HepG2 (cell line): ENCODE measurements around the gene PLA2R1. TPM values are rescaled to one million over a fixed set of nuclear protein-coding genes. Genes with fewer than 3 reads are reported as not detected.

ENCODE experiments used
- ATAC-seq: fragments of 200-7000 bp; cut with Tn5 transposase; 3 replicates; pipeline ENCODE4 v1.9.1; 2020; ENCODE audit warnings: mild to moderate bottlenecking, moderate library complexity
- BruUV-seq: library from RNA; stranded (reverse); fragments of 400-500 nt; replicated peaks from 2 replicates; lab custom pipeline; 2021; lab: Mats Ljungman, UMichigan
- CTCF ChIA-PET: fragments of 300-600 bp; formaldehyde crosslinking; extraction: SDS; loops from one replicate; lab custom pipeline; 2021; ENCODE audit warnings: low total read pairs, inconsistent platforms, low intra/inter-chr PET ratio; lab: Yijun Ruan, JAX
- POLR2A ChIA-PET: fragments of 350-600 bp; sonication (Branson Sonifier 250); formaldehyde crosslinking; loops from one replicate; lab custom pipeline; 2020; ENCODE audit warnings: antibody characterized with exemption, inconsistent platforms; lab: Yijun Ruan, JAX
- DNase-seq: peaks from one replicate; pipeline ENCODE4 v3.0.0-alpha.2; 2015; ENCODE audit warnings: low spot score
- FAIRE-seq: peaks from 3 replicates; lab custom pipeline; 2011; peaks lifted over from hg19 to GRCh38; lab: Jason Lieb, UNC
- H2AFZ ChIP-seq: one replicate; pipeline ENCODE4 v1.6.1; 2011; ENCODE audit warnings: low read length, inconsistent platforms
- H3K27ac ChIP-seq: fragments of 300-600 bp; 3 replicates; pipeline ENCODE4 v1.8.0; 2011; ENCODE audit warnings: mixed run types, mild to moderate bottlenecking, mixed read lengths, low read length, inconsistent platforms; ENCODE audit not compliant: insufficient read depth; ENCODE audit errors: extremely low read length
- H3K27me3 ChIP-seq, 2 experiments: fragments of 200-600 bp in 1 of 2; 2 replicates in 1 of 2; 3 replicates in 1 of 2; pipeline versions ENCODE4 v1.6.0 to v1.8.0; 2011; ENCODE audit warnings: low read length in 2 of 2, mild to moderate bottlenecking in 2 of 2, moderate library complexity in 2 of 2, inconsistent platforms in 1 of 2; ENCODE audit not compliant: insufficient read depth in 2 of 2, control insufficient read depth in 1 of 2
- H3K36me3 ChIP-seq, 2 experiments: fragments of 200-600 bp in 1 of 2; replicated peaks in 1 of 2; 2 replicates in 1 of 2; 3 replicates in 1 of 2; pipeline versions ENCODE4 v1.5.1 to v1.8.0; 2011; ENCODE audit warnings: low read length in 2 of 2, inconsistent platforms in 1 of 2; ENCODE audit not compliant: insufficient read depth in 2 of 2, control insufficient read depth in 1 of 2
- H3K4me1 ChIP-seq: 2 replicates; pipeline ENCODE4 v1.5.1; 2012; ENCODE audit warnings: low read length, inconsistent platforms; ENCODE audit not compliant: insufficient read depth
- H3K4me2 ChIP-seq: 2 replicates; pipeline ENCODE4 v1.6.0; 2011; ENCODE audit warnings: low read depth, low read length, inconsistent platforms
- H3K4me3 ChIP-seq, 3 experiments: fragments of 200-600 bp in 1 of 3; sonication (generic), shearing (Covaris generic) in 1 of 3; replicated peaks in 1 of 3; 2 replicates each; pipeline ENCODE4 v1.5.1; 2011 to 2016; ENCODE audit warnings: low read length in 3 of 3, inconsistent platforms in 2 of 3, low read depth in 2 of 3, mild to moderate bottlenecking in 2 of 3, control low read depth in 1 of 3, mixed read lengths in 1 of 3; ENCODE audit not compliant: insufficient read depth in 1 of 3
- H3K79me2 ChIP-seq: one replicate; pipeline ENCODE4 v1.6.1; 2011; ENCODE audit warnings: low read length, inconsistent platforms; ENCODE audit not compliant: insufficient read depth
- H3K9ac ChIP-seq: 2 replicates; pipeline ENCODE4 v1.6.0; 2011; ENCODE audit warnings: mild to moderate bottlenecking, low read depth, low read length, inconsistent platforms; ENCODE audit not compliant: insufficient read depth
- H3K9me3 ChIP-seq: 2 replicates; pipeline ENCODE4 v1.5.1; 2012; ENCODE audit warnings: mild to moderate bottlenecking, low read length
- H4K20me1 ChIP-seq: 2 replicates; pipeline ENCODE4 v1.6.0; 2011; ENCODE audit warnings: inconsistent platforms, mild to moderate bottlenecking, low read length, moderate library complexity; ENCODE audit not compliant: insufficient read depth
- LRRFIP1 ChIP-seq: sonication (generic); formaldehyde crosslinking; conservative IDR thresholded peaks from 2 replicates; pipeline ENCODE4 v1.4.0; 2020; ENCODE audit warnings: missing genetic modification reagents
- NFYB ChIP-seq: sonication (generic); formaldehyde crosslinking; IDR thresholded peaks from 2 replicates; pipeline ENCODE4 v1.4.0; 2020; ENCODE audit warnings: missing genetic modification reagents
- TFAP4 ChIP-seq: sonication (generic); IDR thresholded peaks from 2 replicates; pipeline ENCODE4 v1.6.1; 2016; ENCODE audit warnings: low read depth, borderline replicate concordance
- ZNF318 ChIP-seq: sonication (generic); formaldehyde crosslinking; IDR thresholded peaks from 2 replicates; pipeline ENCODE4 v1.4.0; 2020; ENCODE audit warnings: mild to moderate bottlenecking, missing genetic modification reagents
- WGBS: methylation state at CpG from one replicate; pipeline ENCODE4 v1.1.6; 2017; ENCODE audit warnings: low lambda C conversion rate; 5-methylcytosine and 5-hydroxymethylcytosine counted together
- in situ Hi-C: cut with HindIII; loops from 2 replicates; pipeline ENCODE4 v1.10.0; 2017; ENCODE audit warnings: low pct_unique_long_range_greater_than_20kb; ENCODE audit not compliant: extremely low pct_ligation_motif_present
- intact Hi-C: fragments of 100-400 bp; cut with micrococcal nuclease; formaldehyde crosslinking; loops from one replicate; pipeline ENCODE4 v1.10.0; 2022; ENCODE audit not compliant: unreplicated experiment
- polyA plus RNA-seq, 8 experiments: library from polyadenylated mRNA; depleted of rRNA in 3 of 8; stranded (reverse) in 7 of 8; unstranded in 1 of 8; fragments of >200 nt; fragmentation: Illumina TruSeq in 4 of 8; extraction: Trizol in 4 of 8; gene quantifications; 2 replicates each; pipeline versions ENCODE4 v1.2.1 to v1.2.3, GENCODE V29; 2011 to 2016; ENCODE audit warnings: low read depth in 4 of 8, missing spikeins in 1 of 8, mixed read lengths in 1 of 8; ENCODE audit not compliant: insufficient read depth in 1 of 8
- total RNA-seq, 5 experiments: library from RNA; depleted of rRNA; stranded (reverse); fragments of >200 nt; fragmentation: Illumina TruSeq; extraction: Trizol; gene quantifications; 2 replicates each; pipeline ENCODE4 v1.2.3, GENCODE V29; 2016; ENCODE audit warnings: low read depth in 1 of 5

PLA2R1 gene
- total and polyA plus RNA-seq, 2 of the 13 experiments (the other 11 are each of a cell fraction or from before 2014, with no cell fraction given): not detected

- no peak overlapping the region for H3K27ac ChIP-seq
- H4K20me1 ChIP-seq: no peaks in the 10 kb centered on the region
- CTCF ChIA-PET: no interaction called here
- no peak for FAIRE-seq
- H2AFZ ChIP-seq: no peak overlapping the region
- no peak overlapping the region for H3K4me3 ChIP-seq
- no peak overlapping the region for H3K9ac ChIP-seq
- DNase-seq: no peak
- TF ChIP-seq TFAP4 (no peak), ZNF318 (CRISPR knock-in tag) (no peak), LRRFIP1 (CRISPR knock-in tag) (no peak), NFYB (CRISPR knock-in tag) (no peak)
- no peak overlapping the region for H3K4me2 ChIP-seq
- no peak for ATAC-seq
- POLR2A ChIA-PET: no interaction called here
- H3K36me3 ChIP-seq: no peaks in the 10 kb centered on the region
- 41% methylated on average over 5 of the region's 5 CpGs for WGBS
- no peaks in the 10 kb centered on the region for H3K79me2 ChIP-seq
- 0 out of 5 replicates have a peak, but pooled peaks cover 1 to 4% of the 10 kb centered on the region in 2 experiments for H3K27me3 ChIP-seq
- no peaks in the 10 kb centered on the region for H3K4me1 ChIP-seq
- intact Hi-C loops: no loop called here
- no TSS peak for BruUV-seq
- in situ Hi-C loops: no loop called here
- H3K9me3 ChIP-seq: no peaks in the 10 kb centered on the region
Measured at GRCh38 chr2:159882130-159882745, 180.2 kb downstream of the PLA2R1 start.
